ENCODE data around the gene ATP6V1F.

The ATP6V1F gene, protein sequence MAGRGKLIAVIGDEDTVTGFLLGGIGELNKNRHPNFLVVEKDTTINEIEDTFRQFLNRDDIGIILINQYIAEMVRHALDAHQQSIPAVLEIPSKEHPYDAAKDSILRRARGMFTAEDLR

DNA sequence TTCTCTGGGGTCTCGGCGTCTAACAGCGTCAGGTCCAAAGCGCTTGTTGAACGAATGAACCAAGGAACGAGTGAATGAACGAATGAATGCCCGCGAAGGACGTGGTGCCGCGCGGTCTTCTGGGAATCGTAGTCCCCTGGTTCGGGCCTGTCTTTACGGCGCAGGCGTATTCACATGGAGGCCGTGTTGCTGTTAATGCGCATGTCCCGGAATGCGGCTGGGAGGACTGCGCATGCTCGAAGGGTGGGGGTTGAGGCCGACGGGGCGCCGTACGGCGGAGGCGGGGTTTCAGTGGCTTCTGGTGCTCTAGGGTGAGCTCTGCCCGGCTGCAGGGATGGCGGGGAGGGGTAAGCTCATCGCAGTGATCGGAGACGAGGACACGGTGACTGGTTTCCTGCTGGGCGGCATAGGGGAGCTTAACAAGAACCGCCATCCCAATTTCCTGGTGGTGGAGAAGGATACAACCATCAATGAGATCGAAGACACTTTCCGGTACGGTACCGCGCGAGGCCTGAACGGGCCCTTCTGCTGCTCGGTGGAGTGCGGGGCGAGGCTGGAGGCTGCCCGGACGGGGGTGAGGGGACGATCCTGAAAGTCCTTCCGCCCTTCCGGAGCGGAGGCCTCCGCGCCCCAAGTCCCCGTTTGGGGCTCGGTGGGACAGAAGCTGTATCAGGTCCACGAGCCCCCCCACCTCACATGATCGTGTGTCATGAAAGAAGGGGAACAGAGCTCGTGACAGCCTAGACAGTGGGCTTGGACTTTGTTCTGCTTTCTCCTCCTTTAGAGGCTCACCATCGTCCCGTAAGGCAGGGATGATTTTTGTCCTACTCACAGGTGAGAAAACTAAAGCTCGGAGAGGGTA lies at the start of gene ATP6V1F:
TSS of gene ATP6V1F (plus strand) at position 286 of the 862 bp plus-strand sequence. CDS start at position 335, 49 bp downstream.
- peak; percentile 99 for DNase-seq (ENCODE audit: low spot score)

DNA sequence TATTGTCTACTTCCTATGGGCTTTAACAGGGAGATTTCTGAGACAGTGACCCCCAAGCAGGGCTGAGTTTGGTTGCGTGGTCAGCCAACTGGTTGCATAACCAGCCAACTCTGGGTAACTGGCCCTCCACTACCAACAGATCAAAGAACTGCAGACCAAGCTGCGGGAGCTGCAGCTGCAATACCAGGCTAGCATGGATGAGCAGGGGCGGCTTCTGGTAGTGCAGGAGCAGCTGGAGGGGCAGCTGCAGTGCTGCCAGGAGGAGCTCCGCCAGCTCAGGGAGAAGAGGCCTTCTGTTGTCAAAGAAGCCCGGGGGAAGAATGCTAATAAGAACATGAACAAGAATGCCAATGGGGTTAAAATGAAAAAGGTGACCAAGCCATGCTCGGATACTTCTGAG lies 48.2 kb upstream of the ATP6V1F start:
- no peak for DNase-seq (ENCODE audit: low spot score)

DNA sequence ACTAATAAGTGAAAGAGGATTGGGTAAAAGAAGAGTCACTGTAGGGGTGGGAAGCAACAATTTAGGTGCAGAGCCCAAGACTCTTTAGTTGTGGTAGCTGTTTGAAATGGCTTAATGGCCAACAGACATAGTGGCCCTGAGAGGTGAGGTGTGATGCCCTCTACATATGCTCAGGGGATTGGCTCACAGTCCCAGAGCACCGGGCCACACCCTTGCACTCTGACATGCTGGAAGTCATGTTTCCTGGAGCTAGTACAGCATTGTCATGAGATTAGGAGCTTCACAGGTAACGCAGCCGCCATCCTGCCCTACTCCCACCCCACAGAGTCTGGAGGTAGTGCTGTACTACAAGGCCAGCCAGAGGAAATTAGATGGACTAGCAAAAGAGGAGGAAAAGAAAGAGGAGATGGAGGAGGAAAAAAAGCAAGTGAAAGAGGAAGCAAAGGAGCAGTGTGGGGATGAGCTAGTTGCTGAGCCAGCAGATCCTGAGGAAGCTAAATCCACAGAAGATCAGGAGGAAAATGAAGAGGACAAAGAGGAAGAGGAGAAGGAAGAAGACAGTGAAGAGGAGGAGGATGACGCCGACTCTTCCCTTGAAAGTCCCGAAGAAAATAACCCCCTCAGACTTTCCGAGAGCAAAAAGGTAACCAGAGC lies 47.2 kb upstream of the ATP6V1F start:
- no peak for DNase-seq (ENCODE audit: low spot score)

DNA sequence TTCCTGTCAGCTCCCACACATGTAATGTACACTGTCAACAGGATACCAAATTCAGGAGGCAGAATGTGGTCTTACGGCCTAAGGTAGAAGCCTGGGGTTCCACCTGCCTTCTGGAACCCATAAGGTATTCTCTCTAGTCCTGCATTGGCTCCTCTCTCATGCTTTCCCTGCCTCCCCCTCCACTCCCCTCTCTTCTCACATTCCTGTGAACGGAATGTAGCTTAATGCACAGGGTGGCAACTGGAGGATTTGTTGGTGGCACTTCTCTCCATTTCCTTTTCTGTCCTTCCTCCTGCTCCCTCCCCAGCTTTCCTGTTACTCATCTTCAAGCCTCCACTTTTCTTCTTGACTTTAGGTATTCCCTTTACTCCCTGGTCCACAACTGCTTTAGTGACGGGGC lies 44.0 kb upstream of the ATP6V1F start:
- DNase-seq (ENCODE audit: low spot score) = no peak

DNA sequence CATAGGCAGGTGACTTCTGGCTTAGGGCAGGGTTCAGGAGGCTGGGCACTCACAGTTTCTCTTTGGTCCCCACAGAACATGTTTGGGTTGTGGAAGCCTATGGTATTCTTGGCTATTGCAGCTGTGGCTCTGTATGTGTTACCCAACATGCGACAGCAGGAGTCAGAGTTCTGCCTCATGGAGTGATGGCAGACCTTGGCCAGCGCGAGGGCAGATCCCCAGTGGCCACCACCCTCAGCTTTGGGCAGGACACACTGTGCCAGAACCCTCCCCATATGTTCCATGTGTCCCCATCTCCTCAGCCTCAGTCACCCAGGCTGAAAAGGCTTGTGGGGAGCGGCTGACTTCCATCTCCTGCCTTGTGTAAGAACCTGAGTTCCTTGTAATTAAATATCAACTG lies 40.9 kb upstream of the ATP6V1F start:
- DNase-seq (ENCODE audit: low spot score) = no peak

DNA sequence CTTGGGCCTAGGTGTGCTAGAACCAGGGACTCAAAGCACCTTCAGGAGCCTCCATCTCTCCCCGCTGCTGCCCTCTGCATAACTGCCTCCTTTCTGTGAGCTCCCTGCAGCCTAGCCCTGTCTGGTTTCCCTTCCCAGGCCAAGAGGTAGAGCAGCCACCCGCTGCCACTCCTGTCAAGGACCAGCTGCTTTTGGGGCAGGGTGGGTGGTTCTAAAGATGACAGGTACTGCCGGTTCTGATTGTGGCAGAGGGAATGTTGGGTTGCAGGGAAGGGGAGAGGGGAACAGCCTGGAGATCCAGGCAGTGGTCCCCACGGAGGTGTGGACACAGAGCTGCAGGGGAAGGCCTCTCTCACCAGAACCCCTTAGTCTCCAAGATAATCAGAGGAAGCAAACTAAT lies 36.1 kb upstream of the ATP6V1F start:
- DNase-seq (ENCODE audit: low spot score) = no peak

DNA sequence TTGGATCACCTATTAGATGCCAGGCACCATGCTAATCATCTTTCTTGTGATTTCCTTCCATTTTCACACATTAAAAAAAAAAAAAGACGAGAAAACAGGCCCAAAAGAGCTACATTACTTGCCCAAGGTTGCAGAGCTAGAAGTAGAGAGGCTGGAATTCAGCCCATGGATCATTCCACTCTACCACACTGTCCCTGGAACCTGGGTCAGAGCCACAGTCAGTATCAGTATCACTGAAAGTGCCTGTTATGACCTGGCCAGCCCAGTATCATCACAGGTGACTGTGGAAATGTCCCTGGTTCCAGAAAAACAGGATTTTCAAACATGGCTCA lies 35.8 kb upstream of the ATP6V1F start:
- no peak for DNase-seq (ENCODE audit: low spot score)

DNA sequence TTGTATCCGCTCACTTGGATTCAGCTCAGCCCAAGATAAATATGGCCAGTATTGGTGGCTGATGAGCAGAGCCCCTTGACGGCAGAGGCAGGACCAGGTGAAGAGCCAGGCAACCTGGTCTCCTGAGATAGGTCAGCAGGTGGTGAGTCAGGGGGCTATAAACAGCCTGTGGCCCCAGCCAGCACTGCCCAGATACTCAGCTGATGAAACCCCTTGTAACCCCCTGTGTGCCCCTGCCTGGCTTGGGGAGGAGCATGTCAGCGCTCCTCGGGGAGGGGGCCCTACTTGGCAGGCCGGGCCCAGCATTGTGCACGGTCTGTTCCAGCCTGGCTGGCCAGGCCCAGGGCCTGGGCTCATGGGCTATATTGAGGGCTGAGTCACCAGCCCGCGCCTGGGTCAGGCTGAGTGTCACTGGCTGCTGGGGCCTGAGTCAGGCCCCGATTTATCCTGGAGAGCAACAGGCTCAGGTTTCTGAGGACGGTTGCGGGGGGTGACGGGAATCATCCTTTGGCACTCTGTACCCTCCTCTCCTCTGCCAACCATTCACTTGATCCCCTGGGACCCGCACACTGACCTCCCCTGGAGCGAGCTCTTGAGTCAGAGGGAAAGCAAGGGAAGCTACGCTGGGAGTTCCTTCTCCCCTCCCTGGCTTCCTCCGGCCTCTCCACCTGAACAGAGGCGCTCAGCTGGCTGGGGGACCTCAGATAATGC lies 35.3 kb upstream of the ATP6V1F start:
- no peak for DNase-seq (ENCODE audit: low spot score)

DNA sequence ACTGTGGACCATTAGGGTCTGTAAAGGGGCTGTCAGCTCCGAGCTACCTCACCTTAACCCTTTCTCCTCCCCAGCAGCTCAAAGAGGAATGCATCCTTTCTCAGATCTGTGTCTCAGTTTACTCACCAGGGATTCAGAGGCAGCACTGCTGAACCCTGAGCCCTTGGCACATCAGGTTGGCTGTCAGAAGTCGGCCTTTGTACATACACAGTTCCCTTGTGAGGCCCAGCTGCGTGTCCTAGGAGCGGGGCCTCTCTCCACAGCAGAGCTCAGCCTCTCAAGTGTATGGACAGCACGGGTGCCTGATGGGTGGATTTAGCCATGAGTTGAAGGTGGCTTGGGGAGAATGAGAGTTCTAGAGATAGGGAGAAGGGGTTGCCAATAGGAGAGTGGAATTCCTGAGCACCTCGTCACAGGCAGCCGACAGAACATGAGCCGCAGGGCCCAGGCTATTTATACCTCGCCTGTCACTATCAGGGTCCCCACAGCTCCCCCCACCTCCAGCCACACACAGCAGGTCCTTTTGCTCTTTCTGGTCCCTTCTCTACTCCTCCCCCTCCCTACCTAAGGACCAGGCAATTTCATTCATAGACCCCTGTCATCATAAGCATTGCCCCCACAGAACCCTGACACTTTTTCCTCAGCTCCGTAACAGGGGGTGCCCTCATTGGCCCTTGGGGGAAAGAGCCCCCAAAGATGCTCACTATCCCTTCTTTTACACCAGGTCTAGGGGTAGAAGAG lies 34.5 kb upstream of the ATP6V1F start:
- no peak for DNase-seq (ENCODE audit: low spot score)

DNA sequence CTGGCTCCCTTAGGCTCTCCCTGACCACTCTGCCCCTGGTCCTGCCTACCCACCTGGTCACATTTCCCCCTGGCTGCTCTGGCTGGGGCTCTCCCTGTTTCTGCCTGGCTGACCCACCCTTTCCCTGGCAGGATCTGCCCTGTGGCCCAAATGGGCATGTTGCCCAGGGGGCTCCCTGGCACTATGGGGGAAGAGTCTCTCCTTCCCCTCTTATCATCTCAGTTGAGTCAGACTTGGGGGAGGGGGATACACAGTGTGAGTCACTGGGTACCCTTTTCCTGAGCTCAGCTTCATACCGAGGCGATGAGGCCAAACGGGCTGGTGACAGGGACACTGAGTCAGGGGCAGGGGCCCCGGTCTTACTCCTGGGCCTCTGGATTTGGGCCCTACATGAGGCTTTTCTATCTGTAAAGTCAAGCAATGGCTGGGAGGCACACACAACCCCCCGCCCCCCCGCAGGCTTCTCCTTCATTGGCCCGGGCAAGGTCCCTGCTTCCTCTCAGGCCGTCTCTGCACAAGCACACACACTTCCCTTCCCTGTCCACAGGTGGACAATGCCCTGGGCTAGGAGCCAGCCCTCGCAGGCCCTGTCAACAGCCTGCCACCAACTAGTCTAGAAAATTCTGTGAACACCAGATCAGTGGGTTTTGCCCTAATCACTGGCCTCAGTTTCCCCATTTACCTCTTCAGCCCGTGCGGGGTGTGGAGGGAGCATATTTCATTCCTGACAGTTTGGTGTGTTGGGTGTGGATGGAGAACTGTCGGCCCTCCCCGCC lies 33.1 kb upstream of the ATP6V1F start:
- peak; percentile 78 for DNase-seq (ENCODE audit: low spot score)

DNA sequence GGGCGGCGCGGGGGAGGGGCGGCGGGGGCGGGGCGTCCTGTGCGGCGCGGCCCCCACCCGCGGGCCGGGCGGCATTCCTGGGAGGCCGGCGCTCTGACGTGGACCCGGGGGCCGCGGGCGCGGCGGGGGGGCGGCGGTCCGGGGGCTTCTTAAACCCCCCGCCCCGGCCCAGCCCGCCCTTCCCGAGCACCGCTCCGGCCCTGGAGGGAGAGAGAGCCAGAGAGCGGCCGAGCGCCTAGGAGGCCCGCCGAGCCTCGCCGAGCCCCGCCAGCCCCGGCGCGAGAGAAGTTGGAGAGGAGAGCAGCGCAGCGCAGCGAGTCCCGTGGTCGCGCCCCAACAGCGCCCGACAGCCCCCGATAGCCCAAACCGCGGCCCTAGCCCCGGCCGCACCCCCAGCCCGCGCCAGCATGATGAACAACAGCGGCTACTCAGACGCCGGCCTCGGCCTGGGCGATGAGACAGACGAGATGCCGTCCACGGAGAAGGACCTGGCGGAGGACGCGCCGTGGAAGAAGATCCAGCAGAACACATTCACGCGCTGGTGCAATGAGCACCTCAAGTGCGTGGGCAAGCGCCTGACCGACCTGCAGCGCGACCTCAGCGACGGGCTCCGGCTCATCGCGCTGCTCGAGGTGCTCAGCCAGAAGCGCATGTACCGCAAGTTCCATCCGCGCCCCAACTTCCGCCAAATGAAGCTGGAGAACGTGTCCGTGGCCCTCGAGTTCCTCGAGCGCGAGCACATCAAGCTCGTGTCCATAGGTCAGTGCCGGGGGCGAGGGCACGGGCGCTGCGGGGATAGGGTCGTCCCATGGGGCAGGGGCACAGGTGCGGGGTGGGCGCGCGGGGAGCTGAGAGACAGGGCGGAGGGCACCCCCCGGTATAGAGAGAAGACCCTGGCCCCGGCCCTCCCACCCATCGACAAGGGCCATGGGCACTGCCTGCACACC lies 32.2 kb upstream of the ATP6V1F start, which contains the start of gene FLNC:
TSS of gene FLNC (plus strand) at position 176 of the 947 bp plus-strand sequence. CDS start at position 408, 232 bp downstream.
- DNase-seq (ENCODE audit: low spot score) = no peak

DNA sequence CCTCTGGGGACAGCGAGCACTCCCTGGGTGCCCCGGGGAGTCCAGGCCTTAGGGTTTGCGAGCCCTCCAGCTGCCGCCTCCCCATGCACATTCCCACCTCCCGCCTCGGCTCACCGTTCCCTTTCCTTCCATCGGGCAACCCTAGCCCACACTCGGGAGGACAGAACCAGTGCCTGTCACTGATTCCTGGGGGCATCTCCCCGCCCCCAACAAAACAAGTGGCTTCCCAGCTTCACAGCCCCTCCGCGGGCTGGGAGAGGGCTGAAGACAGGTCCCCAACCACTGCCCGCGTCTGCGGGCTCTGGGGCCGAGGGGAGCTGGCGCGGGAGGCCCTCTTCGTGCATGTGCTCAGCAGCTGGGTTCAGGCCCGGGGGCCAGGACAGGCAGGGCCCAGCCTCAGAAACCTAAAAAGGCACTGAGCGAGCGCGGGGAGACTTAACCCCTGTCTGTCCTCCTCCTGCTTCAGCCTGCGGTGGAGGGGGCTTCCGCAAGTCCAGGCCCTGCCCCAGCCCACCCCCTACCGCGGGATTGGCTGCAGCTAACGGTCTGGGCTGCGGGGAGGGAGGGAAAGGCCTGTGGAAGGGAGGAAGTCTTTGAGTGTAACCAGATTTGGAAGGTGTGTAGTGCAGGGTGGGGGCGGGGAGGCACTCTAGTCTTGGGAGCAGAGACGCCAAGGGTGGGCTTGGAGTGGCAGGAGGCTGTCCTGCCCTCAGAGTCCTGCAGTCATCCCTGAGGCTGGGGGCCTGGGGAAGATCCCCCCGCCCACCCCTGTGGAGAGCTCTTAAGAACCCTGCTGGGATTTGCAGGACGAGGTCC lies 31.3 kb upstream of the ATP6V1F start:
- no peak for DNase-seq (ENCODE audit: low spot score)

DNA sequence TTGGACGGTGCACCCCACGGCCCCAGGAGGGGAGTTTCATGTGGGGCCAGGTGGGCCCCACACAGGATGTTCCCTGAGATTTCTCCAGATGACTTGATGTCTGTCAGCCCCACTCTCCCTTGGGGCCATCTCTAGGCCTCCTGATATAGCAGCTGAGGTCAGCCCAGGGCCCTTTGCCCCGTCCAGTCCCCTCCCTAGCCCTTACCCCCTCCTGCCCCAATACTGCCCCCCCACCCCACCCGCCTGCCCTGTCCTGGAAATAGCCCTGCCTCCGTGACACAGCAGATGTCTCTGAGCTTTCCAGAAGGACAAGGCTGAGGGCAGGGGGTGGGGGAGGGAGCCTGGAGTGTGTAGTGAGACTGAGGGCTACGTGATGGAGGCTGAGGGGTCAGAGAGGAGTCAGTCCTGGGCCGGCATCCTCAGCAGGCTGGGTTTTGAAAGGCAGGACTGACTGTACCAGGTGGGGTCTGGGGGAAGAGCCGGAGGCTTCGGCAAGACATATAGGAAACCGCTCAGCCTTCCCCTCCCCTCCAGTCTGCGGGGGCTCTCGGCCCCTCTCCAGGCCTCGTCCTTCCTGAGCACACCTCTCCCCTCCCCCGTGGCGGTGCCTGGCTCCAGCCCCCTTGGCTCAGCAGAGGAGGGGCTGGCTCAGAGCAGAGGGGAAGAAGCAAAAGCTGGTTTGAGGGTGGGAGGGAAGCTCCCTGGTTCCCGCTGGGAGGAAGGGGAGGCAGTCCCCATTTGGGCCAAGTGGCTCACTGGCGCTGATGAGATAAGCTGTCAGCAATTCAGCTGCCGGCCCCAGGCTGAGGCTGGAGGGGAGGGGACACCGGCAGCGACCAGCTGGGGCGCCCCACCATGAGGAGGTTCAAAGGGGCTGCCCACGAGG lies 30.4 kb upstream of the ATP6V1F start:
- no peak for DNase-seq (ENCODE audit: low spot score)

DNA sequence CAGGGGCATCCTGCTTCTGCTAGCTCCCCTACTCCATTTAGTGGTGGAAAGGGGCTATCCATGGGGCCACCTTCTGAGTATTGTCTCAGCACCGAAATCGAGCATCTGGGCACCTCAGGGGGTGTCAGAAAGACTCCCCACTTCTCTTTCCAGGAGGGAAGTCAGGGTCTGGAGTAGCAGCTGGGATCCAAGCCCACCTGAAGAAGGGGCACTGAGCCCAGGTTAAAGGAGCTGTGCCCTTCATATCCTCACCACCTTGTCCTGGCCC lies 29.8 kb upstream of the ATP6V1F start:
- no peak for DNase-seq (ENCODE audit: low spot score)

DNA sequence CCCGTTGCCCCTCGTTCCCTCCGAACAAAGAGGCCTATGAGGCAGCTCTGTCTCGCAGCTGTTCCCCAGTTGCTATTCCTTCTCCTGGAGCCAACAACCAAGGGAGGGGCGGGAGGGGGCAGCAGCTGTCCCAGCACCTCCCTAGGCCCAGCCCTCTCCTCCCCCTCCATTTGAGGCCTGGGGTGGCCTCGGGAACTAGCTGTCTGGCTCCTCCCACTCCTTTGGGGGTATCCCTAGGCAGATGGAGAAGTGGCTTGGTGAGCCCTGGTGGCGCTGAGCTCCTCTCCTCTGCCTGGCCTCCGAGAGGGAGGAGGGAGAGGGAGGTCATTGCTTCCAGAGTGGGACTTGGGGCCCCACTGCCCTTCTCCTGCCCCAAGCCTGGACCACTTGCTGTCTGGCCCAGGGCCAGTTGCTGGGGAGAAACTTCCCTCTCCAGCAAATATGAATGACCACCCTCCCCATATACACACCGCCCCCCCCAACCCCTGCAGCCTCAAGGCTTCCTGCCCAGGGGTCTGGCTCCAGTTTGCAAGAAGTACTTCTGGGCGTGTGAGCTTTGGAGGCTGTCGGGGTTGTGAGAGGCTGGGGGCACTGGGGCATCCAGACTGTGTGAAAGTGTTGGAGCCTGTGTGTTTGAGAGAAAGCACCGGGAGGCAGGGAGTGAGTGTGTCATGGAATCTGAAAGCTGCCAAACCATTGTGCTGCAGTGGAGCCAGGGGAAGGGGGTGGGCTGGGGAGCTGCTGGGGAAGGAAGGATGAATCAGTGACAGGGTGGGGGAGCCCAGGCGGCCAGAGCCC lies 29.3 kb upstream of the ATP6V1F start:
- DNase-seq (ENCODE audit: low spot score) = no peak

DNA sequence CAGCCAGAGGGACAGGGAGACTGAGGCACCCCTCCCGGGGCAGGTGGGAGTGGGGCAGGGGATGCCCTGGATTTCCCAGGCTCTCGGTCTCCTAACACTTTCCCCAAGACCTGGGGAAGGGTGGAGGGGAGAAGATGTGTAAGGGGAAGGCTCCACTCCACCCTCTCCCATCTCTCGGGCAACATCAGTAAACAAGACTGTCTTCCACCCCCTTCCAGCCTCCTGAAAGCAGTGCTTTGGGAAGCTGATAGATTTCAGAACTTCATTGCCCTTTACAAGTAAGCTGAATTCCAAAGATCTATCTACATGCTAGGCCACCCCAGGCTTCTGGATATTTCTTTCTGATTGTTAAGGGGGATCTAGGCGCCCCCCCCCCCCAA lies 28.7 kb upstream of the ATP6V1F start:
- DNase-seq (ENCODE audit: low spot score) = no peak

DNA sequence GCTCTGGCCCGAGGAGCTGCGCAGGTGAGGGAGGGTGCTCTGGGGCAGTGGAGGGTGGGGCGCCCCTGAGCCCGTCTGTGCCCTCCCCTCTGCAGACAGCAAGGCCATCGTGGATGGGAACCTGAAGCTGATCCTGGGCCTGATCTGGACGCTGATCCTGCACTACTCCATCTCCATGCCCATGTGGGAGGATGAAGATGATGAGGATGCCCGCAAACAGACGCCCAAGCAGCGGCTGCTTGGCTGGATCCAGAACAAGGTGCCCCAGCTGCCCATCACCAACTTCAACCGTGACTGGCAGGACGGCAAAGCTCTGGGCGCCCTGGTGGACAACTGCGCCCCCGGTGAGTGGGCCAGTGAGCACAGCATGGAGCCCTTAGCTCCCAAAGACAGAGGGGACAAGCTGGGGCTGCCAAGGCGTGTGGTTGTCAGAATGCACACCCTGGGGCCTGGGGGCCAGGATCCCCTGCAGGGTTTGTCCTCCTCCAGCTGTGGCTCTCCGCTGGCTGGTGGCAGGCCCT lies 27.4 kb upstream of the ATP6V1F start:
- DNase-seq (ENCODE audit: low spot score) = no peak
